Measurements from ENCODE around the gene SYNPO.

- no peak for TF ChIP-seq CTCF (IDR thresholded peaks at IDR 0.05; ENCODE audit: insufficient read depth, low read length, poor library complexity, severe bottlenecking)
- TF ChIP-seq EZH2phosphoT487 (conservative IDR thresholded peaks at IDR 0.05; ENCODE audit: low read length), result no peak
Measured at GRCh38 chr5:150648294-150649107, 8.0 kb downstream of the SYNPO start.
